ENCODE data around the gene SPEN.
"Not testable (repeated sequence)": the region's sequence is repeated elsewhere in the genome, so short reads cannot be mapped to it uniquely, and the experiment has no call there.

SPEN gene

DNA sequence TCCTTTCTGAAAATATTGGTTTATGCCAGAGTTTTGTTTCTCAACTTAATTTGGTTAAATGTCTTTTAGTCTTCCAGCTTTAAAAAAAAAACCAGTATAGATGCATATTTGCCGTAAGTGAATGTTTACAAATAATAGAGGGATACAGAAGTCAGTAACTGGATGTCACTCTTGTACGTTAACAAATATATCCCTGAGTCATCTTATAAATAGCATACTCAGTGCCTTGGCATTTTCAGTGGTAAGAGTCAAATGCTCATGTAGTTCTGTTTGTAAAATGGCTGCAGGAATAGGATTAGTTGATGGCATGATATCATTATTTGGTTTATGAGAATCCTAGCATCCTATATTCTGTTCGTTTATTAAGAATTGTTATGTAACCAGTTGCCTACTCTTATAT lies 55.4 kb downstream of the SPEN start:
- H3K4me3 ChIP-seq (replicated peaks; ENCODE audit: low read depth, low read length) = no peak overlapping the region
- DNase-seq (ENCODE audit: low read depth) = peak; percentile 67
- TF ChIP-seq, protein P1, sequence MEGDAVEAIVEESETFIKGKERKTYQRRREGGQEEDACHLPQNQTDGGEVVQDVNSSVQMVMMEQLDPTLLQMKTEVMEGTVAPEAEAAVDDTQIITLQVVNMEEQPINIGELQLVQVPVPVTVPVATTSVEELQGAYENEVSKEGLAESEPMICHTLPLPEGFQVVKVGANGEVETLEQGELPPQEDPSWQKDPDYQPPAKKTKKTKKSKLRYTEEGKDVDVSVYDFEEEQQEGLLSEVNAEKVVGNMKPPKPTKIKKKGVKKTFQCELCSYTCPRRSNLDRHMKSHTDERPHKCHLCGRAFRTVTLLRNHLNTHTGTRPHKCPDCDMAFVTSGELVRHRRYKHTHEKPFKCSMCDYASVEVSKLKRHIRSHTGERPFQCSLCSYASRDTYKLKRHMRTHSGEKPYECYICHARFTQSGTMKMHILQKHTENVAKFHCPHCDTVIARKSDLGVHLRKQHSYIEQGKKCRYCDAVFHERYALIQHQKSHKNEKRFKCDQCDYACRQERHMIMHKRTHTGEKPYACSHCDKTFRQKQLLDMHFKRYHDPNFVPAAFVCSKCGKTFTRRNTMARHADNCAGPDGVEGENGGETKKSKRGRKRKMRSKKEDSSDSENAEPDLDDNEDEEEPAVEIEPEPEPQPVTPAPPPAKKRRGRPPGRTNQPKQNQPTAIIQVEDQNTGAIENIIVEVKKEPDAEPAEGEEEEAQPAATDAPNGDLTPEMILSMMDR (IDR thresholded peaks at IDR 0.05; ENCODE audit: low read length, missing control alignments) = no peak

DNA sequence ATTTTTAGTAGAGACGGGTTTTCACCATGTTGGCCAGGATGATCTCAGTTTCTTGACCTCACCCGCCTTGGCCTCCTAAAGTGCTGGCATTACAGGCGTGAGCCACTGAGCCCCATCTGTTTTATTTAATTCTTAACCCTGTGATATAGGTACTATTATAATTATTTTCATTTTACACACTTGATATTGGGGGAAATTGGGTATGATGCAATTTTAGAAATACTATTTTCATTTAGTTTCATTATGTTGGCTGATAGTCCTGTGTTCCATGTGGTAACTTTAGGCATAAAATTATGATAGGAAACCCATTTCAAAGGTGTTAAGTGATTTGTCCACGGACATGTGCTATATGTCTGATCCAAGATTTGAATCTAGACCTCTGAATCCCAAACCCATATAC lies 61.1 kb downstream of the SPEN start:
- no peak overlapping the region for H3K4me3 ChIP-seq (replicated peaks; ENCODE audit: low read depth, low read length)
- DNase-seq (ENCODE audit: low read depth) = no peak
- TF ChIP-seq, protein P1 (IDR thresholded peaks at IDR 0.05; ENCODE audit: low read length, missing control alignments) = no peak

DNA sequence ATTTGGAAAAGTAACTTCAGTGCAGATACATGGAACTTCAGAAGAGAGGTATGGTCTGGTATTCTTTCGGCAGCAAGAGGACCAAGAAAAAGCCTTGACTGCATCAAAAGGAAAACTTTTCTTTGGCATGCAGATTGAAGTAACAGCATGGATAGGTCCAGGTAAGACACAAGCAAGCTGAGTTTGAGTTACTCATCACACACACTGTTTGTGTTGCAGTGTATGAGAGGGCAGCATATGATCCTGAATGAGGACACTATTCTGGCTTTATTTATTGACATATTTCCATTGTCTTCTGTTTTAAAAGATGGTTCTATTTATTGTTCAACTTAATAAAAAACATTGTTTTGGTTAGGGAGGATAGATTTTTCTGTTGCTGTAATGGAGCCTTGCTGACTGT lies 63.6 kb downstream of the SPEN start:
- H3K4me3 ChIP-seq (replicated peaks; ENCODE audit: low read depth, low read length) = no peak overlapping the region
- DNase-seq (ENCODE audit: low read depth) = no peak
- TF ChIP-seq, protein P1 (IDR thresholded peaks at IDR 0.05; ENCODE audit: low read length, missing control alignments) = no peak

DNA sequence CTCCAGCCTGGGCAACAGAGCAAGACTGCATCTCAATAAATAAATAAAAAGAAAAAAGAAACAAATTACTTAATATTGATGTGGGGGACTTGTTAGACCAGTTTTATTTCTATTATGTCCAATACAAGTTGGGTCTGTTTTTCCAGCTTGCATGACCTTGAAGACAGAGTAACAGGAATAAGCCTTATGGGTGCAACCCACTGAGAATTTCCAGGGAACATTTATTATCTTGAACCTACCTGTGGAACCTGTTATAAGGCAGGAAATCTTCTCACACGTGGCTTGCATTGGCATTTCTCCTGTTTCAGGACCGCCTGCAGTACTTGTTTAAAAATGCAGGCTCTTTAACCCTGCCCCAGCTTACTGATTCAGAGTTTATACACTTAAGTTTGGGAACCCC lies 64.4 kb downstream of the SPEN start:
- no peak for DNase-seq (ENCODE audit: low read depth)
- TF ChIP-seq, protein P1 (IDR thresholded peaks at IDR 0.05; ENCODE audit: low read length, missing control alignments) = no peak
- H3K4me3 ChIP-seq (replicated peaks; ENCODE audit: low read depth, low read length) = no peak overlapping the region

DNA sequence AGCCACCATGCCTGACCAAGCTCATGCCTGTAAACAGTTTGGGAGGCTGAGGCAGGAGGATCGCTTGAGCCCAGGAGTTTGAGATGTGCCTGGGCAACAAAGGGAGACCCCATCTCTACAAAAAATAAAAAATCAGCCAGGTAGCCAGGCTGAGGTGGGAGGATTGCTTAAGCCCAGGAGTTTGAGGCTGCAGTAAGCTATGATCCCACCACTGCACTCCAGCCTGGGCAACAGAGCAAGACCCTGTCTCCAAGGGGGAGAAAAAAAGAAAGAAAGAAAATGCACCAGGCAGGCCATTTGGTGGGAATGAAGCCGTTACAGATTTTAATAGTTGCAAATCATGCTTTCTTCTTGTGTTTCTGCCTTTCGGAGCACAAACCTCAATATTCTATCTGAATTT lies 66.1 kb downstream of the SPEN start:
- DNase-seq (ENCODE audit: low read depth); H3K4me3 ChIP-seq (replicated peaks; ENCODE audit: low read depth, low read length): not testable (repeated sequence)

DNA sequence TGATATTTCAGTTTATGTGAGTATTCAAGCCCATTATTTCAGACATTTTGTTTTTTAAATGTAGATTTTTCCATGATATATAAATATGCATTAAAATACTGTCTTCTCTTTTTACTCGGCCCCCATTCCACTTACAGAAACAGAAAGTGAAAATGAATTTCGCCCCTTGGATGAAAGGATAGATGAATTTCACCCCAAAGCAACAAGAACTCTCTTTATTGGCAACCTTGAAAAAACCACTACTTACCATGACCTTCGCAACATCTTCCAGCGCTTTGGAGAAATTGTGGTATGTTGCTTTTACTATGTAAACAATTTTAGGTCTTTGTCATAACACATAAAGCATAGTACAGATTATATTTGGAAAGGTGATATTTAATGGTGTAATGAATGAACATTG lies 68.5 kb downstream of the SPEN start:
- TF ChIP-seq, protein P1 (IDR thresholded peaks at IDR 0.05; ENCODE audit: low read length, missing control alignments) = no peak
- DNase-seq (ENCODE audit: low read depth) = no peak
- H3K4me3 ChIP-seq (replicated peaks; ENCODE audit: low read depth, low read length) = no peak overlapping the region

DNA sequence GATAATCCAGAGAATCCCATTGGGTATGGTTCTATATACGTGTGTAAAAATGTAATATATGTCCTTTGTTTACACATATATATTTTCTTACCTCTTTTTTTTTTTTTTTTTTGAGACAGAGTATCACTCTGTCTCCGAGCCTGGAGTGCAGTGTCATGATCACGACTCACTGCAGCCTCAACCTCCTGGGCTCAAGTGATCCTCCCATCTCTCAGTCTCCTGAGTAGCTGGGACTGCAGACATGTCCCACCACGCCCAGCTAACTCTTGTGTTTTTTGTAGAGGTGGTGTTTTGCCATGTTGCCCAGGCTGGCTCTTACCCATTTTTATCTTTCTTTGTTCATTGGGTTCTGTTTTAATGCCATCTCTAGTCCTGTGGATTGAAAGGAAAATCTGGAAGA lies 68.9 kb downstream of the SPEN start:
- TF ChIP-seq, protein P1 (IDR thresholded peaks at IDR 0.05; ENCODE audit: low read length, missing control alignments) = no peak
- H3K4me3 ChIP-seq (replicated peaks; ENCODE audit: low read depth, low read length) = no peak overlapping the region
- DNase-seq (ENCODE audit: low read depth) = no peak

DNA sequence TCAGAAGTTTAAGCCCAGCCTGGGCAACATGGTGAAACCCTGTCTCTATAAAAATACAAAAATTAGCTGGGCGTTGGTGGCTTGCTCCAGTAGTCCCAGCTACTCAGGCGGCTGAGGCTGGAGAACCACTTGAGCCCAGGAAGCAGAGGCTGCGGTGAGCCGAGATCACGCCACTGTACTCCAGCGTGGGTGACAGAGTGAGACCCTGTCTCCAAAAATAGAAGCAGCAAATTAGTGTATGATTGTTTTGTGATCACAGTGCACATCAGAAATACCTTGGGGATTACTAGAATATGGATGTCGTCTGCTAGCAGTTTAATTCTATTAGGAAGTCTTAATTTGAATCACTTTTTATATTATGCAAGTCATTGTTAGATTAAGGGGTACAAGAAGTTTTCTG lies 69.4 kb downstream of the SPEN start:
- TF ChIP-seq, protein P1 (IDR thresholded peaks at IDR 0.05; ENCODE audit: low read length, missing control alignments) = no peak
- DNase-seq (ENCODE audit: low read depth) = no peak
- H3K4me3 ChIP-seq (replicated peaks; ENCODE audit: low read depth, low read length) = no peak overlapping the region
